ENCODE measurements around the gene CLCN2.

- peak; percentile 38 to 68 (median 47) for TF ChIP-seq CTCF (IDR thresholded peaks at IDR 0.05)
- peak; percentile 76 to 93 (median 79) for TF ChIP-seq POLR2AphosphoS5 (IDR thresholded peaks at IDR 0.05)
These were observed 1.5 kb upstream of the CLCN2 start for GRCh38 chr3:184362668-184363546.
